Measurements from ENCODE around the gene C1QB. TPM values are rescaled to one million over a fixed set of nuclear protein-coding genes. Genes with fewer than 3 reads are reported as not detected.
A peak's percentile ranks its signal among the peaks of the same experiment; 100 is the strongest.

The C1QB gene
- total RNA-seq, 2 donors from 2014 or later, result 73.9 to 85.4 TPM

GRCh38 chr1:22711071-22711470 lies 58.0 kb downstream of the C1QB start:
- H3K4me1 ChIP-seq, result peaks cover 15% of the 10 kb centered on the region
- no peaks in the 10 kb centered on the region for H3K27me3 ChIP-seq
- intact Hi-C loops (cut with DNase I), result no loop called here
- ATAC-seq, result peak; percentile 30
- DNase-seq, result no peak
- no peak overlapping the region for H3K27ac ChIP-seq
- 0% methylated on average over 26 of the region's 60 CpGs; no CpG with 5 or more reads in 1 of the 2 donors for WGBS, 2 donors
- H3K36me3 ChIP-seq (replicated peaks in 1 of 2; ENCODE audit: insufficient read depth in 1 of 2, low read depth in 2 of 2), result no peaks in the 10 kb centered on the region
- no peak for TF ChIP-seq POLR2A (IDR thresholded peaks at IDR 0.05)
- peak overlapping the region in 1 of 2 donors; percentile 18 for H3K4me3 ChIP-seq
- H3K9me3 ChIP-seq, result no peaks in the 10 kb centered on the region

Small RNA genes lying within 50 kb of the gene (microRNA-seq; reads per million reads assigned to microRNA genes)
- gene MIR6127 (ENCODE audit: borderline number of aligned reads in 2 of 2, borderline replicate concordance in 2 of 2), result 0 reads per million in 2 donors

Small RNA genes lying within 50 kb of the gene (small RNA-seq; reads per million reads assigned to genes)
- not detected for gene MIR6127

Other genes with a start within 250 kb of the C1QB start
- gene ZBTB40, start 201.4 kb upstream of the C1QB start, total RNA-seq, result 10 to 100 TPM; 11.2 to 20.1 TPM
- gene EPHA8, start 89.7 kb upstream of the C1QB start, total RNA-seq, result under 1 TPM; 0.52 to 0.66 TPM
- gene C1QA, start 16.6 kb upstream of the C1QB start, total RNA-seq, result 10 to 100 TPM; 29.7 to 68.0 TPM
- gene C1QC, start 9.6 kb upstream of the C1QB start, total RNA-seq, result 100 to 1,000 TPM in 1 of 2 donors, 10 to 100 TPM in 1; 54.7 to 103 TPM
- 1 to 10 TPM; 2.9 to 7.9 TPM for gene EPHB2, start 57.6 kb downstream of the C1QB start, total RNA-seq

Measured in body of pancreas (tissue), 4 donors.